Cardiac fibroblast (primary cell): Measurements from ENCODE around the gene RAD54L2.
"Not testable (repeated sequence)": the region's sequence is repeated elsewhere in the genome, so short reads cannot be mapped to it uniquely, and the experiment has no call there.

Experiments used
- DNase-seq, 2 donors: peaks; one replicate each; pipeline versions ENCODE4 v3.0.0 to v3.0.0-alpha.2; 2010; ENCODE audit warnings: low read depth in 2 of 2
- H3K4me3 ChIP-seq, 2 donors: replicated peaks in 1 of 2; 1 replicate in 1 of 2; 2 replicates in 1 of 2; pipeline ENCODE4 v1.5.1; 2011; ENCODE audit warnings: low read depth in 2 of 2, low read length in 2 of 2, mild to moderate bottlenecking in 2 of 2, moderate library complexity in 1 of 2
- TF ChIP-seq, protein P1 (sequence below): IDR thresholded peaks from one replicate; pipeline ENCODE4 v1.5.1; 2011; ENCODE audit warnings: low read depth, mild to moderate bottlenecking, low read length, inconsistent platforms

The RAD54L2 gene

DNA sequence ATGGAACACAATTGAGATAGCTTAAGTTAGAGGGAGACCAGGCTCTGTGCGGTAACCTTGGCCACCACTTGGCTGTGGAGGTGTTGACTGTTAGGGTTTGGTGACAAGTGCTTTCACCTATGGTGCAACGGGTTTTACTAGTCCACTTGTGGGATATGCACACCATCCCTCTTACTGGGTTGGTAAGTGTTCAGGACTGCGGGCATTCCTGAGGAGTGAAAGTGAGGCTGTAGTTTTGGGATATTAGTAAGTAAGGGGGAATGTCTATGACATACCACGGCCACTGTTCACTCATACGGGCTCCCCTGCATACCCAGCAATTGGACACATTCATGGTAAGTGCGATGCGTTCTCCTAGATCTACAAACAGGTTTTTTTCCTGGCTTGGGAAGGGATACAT lies 8.0 kb upstream of the RAD54L2 start:
- TF ChIP-seq, protein P1, sequence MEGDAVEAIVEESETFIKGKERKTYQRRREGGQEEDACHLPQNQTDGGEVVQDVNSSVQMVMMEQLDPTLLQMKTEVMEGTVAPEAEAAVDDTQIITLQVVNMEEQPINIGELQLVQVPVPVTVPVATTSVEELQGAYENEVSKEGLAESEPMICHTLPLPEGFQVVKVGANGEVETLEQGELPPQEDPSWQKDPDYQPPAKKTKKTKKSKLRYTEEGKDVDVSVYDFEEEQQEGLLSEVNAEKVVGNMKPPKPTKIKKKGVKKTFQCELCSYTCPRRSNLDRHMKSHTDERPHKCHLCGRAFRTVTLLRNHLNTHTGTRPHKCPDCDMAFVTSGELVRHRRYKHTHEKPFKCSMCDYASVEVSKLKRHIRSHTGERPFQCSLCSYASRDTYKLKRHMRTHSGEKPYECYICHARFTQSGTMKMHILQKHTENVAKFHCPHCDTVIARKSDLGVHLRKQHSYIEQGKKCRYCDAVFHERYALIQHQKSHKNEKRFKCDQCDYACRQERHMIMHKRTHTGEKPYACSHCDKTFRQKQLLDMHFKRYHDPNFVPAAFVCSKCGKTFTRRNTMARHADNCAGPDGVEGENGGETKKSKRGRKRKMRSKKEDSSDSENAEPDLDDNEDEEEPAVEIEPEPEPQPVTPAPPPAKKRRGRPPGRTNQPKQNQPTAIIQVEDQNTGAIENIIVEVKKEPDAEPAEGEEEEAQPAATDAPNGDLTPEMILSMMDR: no peak
- no peak overlapping the region for H3K4me3 ChIP-seq

DNA sequence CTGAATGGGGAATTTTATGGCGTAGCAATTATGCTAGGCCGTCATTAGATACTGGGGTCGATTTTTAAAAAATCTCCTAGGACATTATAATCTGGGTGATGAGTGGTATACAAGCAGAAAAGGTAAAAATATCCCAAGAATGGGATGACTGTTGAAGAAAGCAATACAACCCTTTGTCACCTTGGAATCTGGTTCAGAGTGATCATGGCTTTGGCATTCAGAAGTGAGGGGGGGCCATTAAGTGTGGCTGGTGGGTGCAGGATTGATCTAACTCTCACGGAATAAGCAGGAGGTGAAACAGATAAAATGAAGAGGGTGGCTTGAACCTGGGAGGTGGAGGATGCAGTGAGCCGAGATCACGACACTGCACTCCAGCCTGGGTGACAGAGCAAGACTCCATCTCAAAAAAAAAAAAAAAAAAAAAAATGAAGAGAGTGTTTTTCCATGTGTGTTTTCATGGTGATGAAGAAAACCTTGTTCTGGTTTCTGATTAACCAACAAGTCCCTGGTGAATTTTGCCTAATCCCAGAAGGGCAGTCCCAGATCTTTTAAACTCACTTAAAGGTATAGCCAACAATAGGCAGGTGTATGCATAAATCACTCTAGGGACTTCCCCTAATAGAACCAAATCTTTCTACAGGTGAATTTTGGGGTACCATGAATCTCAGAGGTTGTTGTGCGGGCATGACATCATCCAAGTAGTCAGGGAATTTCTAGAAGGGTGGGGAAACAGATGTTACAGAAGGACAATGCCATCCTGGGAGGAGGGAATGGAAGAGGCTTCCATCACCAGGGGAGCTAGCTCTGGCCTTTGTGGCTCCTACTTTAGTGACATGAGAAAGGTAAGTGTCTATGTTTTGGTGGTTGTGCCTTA lies 3.1 kb upstream of the RAD54L2 start:
- H3K4me3 ChIP-seq: no peak overlapping the region
- no peak for DNase-seq
- TF ChIP-seq, protein P1: no peak

More for the DNA sequence above, 8.0 kb upstream of the RAD54L2 start:
- DNase-seq: no peak

DNA sequence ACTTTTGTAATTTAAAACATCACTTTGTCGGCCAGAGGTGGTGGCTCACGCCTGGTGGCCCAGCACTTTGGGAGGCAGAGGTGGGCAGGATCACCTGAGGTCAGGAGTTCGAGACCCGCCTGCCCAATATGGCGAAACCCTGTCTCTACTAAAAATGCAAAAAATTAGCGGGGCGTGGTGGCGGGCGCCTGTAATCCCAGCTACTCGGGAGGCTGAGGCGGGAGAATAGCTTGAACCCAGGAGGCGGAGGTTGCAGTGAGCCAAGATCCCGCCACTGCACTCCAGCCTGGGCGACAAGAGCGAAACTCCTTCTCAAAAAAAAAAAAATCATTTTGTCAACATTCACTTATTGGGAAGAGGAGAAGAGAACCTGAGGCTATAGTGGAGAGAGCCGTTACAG lies 888 bp upstream of the RAD54L2 start:
- peak overlapping the region; percentile 65 to 80 for H3K4me3 ChIP-seq
- DNase-seq: not testable (repeated sequence)

DNA sequence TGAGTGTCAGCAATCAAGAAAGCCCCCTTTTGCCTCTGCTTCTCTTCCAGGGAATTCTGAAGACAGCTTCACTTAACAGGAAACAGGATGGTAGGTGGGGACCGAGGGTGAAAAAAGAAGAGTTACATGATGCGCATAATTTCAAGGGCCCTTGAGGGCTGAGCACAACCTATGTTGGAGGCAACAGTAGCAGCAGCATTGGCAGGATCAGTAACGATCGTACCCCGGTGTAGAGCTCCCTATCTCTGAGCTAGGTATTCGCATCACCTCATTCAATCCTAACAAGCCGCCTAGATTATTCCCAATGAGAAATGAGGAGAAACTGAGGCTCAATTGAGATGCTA lies 432 bp upstream of the RAD54L2 start:
- TF ChIP-seq, protein P1: no peak
- H3K4me3 ChIP-seq: peak overlapping the region; percentile 65 to 80
- no peak for DNase-seq

DNA sequence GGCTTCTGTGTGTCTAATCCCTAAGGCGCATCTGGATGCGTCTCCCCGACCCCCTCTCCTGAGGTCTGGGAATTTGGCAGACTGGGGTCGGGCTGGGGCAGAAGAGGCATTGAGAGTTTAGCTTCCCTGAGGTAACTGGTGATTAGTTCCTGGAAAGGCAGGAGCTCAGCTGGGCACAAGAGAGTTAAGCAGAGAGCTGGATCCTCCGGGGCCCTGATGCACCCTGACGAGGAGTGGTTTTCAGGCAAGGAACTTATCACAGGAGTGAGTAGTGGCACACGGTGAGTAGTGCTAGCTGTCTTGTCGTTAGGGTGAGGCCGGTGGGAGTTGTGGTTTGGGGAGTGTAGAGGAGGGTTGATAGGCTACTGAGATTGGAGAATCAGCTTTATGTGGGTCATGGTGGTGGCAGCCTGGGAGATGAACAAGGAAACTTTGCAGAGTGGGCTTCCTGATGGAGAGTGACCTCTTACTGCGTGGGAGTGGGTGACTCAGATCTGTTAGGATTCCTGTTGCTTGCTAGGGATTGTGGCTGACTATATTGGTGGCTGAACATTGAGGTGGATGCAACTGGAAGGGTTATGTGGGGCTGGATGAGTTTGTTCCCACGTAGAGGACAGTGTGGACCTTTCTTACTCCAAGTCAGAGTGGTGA lies 897 bp downstream of the RAD54L2 start:
- TF ChIP-seq, protein P1: no peak
- peak overlapping the region; percentile 80 to 85 for H3K4me3 ChIP-seq
- DNase-seq: peak; percentile 45 to 65

DNA sequence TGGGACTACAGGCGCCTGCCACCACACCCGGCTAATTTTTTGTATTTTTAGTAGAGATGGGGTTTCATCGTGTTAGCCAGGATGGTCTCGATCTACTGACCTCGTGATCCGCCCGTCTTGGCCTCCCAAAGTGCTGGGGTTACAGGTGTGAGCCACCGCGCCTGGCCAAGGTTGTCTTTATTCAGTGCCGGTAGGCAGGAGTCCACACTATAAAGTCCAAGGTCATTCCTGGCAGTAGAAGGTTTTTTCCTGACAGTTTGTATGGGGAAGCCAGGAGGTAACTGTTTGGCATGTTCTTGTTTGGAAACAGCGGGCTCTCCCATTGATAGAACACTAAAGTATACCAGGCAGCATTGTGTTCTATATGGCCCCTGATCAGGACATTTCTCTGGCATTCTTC lies 4.1 kb downstream of the RAD54L2 start:
- H3K4me3 ChIP-seq, DNase-seq: not testable (repeated sequence)

DNA sequence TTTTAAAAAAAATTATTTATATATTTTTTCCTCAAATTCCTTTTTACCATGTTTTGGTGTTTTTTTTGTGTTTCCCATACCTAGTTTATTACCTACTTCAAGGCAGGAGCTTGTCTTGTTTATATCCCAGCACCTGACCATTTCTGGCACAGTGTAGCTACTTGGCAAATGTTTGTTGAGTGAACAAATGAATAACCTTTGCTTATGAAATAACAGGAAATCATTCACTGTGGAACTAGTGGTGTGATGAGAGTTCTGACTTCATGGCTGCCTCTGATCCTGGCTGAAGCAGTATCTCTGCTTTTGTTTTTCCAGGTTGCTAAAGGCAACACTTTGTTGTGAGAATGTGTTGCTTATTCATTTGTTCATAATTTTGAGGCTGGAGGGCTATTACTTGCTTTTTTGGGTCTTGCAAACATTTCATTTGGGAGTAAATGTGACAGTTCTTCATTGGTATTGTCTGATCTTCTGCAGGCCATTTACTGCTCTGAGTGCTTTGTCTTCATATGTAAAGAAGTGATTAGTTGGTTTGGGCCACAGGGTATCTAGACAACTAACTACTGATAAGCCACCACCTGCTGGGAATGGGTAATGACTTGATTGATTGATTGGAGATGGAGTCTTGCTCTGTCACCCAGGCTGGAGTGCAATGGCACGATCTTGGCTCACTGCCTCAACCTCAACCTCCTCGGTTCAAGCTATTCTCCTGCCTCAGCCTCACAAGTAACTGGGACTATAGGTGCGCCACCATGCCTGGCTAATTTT lies 5.7 kb downstream of the RAD54L2 start:
- peak; percentile 46 to 53 for DNase-seq
- no peak overlapping the region for H3K4me3 ChIP-seq
- TF ChIP-seq, protein P1: no peak
